GM19397 (cell line): Measurements from ENCODE around the gene WNT11.

ENCODE experiments used
- ATAC-seq: cut with Tn5 transposase; IDR thresholded peaks from one replicate; pipeline ENCODE4 v1.9.1; 2021; ENCODE audit warnings: mild to moderate bottlenecking, moderate library complexity; ENCODE audit not compliant: unreplicated experiment

The WNT11 gene

DNA sequence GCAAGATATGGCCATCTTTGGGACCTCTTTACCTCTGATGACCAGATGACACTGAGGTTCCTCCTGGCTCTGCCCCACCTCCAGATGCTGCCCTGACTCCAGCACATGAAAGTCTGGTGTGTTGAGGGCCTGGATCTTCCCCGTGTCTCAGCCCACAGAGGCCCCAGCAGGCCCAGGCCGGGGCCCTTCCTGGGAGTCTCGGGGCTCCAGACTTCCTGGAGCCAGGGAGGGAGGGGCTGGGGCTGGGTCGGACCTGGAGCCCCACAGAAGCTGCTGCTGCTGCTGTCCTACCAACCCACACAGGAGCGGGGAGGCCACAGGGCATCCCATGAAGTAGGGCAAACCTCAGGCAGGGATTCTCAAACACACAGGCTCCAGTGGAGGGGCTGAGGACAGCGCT, 32.2 kb upstream of the WNT11 start:
- no peak for ATAC-seq

DNA sequence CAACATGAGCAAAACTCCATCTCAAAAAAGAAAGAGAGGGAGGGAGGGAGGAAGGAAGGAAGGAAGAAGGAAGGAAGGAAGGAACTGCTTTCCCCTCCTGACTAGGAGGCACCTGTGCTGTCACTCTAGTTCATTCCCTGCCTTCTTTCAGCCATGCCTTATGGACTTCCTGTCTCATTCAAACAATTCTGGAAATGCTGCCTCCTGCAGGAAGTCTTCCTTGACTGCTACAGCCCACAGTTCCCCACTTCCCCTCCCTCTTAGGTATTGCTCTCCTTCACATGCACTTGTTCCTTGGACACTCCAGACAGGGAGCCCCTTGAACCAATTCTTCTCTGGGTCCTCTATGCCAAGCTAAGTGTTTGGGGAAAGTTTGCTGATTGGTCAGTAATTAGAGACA, 31.6 kb upstream of the WNT11 start:
- ATAC-seq, result no peak

DNA sequence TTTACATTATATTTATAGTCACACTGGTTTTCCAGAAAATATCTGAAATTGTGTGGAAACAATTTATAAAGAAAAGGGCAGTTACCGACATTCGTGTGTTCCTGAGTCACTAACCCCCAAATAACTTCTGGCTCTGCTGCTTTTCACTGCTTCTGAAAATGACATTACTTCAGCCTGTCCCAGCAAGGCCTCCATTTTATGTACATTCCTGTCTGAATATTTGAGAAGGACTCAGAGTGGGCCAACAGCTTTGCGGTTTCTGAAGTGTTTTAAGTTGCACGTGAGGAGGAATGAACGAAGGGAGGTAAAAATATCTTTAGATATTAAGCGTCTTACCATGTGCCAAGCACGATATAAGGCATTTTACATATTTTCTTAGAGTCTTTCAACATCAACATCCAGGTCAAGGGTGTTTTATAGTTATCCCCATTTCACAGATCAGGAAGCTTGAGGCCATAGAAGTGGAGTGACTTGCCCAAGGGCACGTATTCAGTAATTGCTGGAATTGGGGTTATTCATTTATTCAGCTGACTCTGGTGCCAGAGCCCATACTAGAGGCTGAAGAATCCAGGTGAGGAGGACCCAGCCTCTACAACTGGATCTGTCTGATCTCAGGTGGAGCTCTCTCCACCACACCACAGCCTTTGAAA, 30.8 kb upstream of the WNT11 start:
- no peak for ATAC-seq

DNA sequence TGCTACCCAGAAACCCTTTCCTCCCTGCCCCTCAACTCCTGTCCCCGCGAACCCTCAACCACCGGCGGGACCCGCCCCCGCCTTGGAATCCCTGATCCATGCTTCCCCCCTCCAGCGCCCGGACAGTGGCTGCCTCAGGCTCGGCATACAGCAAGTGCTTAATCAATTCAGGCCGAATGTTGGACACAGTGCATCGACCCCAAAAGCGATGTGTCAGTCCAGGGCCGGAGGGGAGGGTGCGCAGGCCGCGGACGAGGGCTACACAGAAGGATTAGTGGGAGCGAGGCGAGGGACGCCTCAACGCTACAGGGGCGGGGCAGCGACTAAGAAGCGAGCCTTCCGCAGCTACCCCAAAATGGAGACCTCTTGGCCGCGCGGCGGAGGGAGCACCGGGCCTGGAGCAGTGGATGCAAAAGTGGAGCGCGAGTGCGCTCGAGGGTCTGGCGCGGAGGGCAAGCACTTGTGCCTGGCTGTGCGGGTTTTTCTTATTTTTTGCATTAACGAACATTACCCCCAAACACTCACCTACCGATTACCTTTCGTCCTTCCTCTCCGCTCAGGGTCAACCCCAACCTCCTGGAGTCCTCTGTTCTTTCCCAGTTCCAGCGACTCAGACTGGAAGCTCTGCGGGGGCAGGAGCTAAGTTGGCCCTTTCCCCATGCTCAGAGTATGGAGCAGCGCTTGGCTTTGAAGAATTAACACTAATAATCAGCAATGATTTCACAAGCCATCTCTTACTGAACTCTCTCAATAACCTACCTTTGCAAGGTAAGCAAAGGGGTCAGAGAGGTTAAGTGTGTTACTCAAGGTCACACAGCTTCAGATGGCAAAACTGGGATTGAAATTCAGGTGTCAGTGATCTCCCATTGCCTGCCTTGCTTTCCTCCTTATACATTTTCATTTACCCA, 30.0 kb upstream of the WNT11 start:
- peak; percentile 11 for ATAC-seq

DNA sequence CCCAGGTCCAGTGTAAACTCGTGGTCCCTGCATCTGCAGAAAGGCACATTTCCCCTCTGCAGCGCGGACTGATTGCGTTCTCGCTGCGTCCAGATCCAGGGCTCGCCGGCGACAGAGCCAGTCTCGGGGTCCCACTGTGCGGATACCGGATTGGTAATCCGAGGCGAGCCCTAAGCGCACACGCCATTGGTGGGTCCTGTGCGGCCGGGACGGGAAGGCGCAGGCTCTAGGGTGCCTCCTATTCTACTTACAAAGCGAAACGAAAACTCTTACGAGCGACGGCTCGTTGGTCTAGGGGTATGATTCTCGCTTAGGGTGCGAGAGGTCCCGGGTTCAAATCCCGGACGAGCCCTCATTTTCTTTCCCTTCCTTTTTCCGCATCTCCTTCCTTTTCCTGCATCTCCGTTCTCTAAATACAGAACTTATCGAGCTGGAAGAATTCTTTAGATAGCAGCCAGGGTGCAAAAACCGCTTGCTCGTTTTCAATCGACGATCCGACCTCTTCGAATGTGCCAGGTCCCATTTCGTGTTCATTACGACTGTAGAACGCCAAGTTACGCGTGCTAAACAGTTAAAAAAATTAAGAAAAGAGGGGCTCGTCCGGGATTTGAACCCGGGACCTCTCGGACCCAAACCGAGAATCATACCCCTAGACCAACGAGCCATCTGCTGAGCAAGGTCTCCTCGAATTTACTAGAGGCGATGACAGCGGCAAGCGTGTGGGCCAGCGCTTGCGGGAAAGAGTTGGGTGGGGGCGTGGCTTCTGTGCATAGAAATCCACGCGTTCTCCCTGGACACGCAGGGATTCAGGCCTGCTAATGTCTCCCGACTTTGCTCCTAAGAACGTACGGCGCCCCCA, 29.2 kb upstream of the WNT11 start:
- peak; percentile 76 for ATAC-seq

DNA sequence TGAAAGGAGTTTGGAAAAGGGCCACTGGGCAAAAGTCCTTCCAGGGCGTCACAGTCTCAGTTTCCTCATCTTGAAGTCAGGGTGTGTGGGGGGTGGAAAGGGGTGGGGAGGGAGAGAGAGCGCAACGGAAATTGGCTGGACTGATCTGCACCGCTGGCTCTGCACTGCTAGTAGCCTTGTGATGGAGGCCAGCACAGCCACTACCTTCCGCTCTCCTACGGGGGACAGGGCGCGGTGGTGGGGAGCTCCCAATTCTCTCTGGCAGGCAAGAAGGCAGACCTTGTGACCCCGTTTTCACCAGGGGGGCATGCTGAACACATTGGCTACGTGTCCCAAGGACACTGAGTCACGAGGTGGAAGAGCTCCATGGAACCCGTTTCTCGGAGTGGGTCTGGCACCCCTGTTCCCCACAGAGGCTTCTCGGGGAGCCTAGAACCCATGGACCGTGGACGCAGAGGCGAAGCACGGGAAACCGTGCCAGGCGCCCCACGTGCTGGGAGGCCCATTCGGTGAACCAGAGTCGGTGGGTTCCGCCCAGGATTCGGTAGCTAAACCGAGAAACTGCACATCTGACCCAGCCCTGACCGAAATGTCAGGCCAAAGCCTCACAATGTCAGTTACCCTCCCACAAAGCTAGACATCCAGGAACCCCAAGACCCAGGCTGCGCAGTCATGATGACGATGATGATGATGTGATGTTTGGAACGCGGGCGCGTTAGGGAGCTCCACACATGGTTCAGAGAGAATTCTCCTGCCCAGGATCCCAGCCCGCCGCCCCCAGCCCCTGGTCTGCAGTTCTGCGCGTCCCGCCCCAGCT, 28.3 kb upstream of the WNT11 start:
- ATAC-seq, result no peak

DNA sequence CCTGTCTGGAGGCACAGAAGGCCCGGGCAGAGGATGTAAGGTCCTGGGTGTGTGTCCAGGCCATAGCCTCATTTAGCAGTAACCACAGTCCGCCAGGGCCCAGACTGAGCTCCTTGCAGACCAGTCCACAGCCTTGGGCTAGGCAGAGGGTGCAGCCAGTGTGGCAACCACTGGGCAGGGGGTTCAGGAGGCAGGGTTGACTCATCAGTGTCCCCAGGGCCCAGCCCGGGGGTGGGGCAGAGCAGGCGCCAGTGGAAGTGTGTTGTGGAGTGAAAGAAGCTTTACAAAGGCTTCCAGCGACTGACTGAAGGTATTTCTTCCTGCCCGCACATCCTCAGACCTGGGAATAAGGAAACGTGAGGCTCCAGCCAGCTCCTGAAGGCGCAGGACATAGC, 27.7 kb upstream of the WNT11 start:
- no peak for ATAC-seq

DNA sequence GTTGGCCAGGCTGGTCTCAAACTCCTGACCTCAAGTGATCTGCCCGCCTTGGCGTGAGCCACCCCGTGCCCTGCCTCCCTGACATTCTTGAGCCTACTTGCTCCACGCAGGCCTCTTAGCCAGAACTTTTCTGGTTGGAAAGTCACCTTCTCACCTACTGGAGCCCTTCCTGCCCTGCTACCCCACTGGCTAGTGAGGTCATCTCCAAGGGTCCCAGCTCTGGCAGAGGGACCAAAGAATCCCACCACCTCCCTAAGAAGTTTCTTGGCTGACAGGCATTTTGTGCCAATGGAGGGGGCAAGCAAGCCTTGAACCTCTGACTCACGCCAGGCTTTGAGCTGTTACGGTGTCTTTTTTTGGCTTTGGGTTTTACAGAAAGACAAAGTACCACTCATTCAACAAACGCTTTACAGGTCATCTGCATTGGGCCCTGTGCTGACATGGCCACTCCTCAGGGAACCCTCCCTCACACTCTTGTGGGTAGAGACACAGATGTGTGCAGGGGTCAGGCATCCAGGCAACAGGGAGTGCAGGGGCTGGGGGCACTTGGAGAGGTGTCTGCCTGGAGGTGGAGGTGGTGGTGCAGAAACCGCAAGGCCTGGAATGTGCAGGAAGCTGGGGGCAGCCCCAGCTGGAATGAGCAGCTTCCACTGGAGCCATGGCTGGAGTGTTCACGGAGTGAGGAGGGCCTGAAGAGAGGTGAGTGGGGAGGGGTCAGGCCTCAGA, 27.1 kb upstream of the WNT11 start:
- no peak for ATAC-seq

DNA sequence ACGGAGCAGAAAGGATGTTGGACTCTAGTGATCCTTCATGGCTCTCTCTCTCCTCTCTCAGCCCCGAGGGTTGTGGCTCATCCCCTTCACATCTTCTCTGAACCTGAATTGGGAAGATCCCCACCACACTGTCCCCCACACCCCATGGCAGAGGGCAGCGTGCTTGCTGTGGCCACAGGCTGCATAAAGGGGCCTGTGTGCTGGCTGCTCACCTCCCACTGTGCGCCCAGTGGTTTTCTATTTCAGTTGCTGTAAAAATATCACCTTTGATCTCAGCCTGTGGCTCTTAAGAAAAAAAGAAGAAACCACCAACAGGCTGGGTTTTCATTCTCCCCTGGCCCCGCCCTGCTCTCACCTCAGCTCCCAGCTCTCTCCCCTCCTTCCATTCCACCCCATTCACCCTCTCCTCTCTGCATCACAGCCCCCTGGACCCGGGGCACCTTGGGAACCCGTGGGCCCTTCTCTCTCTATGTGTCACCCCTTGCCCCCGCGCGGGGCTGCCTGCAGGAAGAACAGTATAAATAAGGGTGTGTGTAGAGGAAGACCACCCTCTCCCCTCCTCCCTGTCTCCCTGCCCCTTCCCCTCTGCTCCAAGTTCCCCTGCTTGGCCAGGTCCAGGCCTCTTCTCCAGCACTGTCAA, 25.8 kb upstream of the WNT11 start:
- ATAC-seq, result no peak

DNA sequence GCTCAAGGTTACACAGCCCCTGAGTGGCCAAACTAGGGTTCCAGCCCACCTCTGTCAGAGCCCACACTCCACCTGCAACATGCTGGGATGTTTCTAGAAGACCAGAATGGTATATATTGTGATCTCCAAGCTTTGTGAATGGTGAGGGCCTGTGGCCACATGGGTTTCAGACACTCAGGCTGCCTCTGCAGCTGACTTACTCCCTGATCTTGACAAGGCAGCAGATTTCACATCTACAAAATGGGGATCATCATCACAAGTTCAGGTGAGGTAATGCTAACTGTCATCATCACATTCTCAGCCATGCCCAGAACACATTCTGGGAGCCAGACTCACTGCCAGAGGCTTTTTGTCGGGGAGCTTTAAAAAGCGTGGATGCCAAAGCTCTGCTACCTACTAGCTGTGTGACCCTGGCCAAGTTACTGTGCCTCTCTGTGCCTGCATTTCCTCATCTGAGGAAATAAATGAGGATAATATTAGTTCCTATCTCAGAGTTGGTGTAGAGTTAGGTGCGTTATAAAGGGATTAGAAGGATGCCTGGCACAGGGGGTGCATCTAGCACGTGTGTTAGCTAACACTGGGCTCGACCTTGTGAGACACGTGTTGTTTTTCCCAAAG, 24.9 kb upstream of the WNT11 start:
- ATAC-seq, result no peak

DNA sequence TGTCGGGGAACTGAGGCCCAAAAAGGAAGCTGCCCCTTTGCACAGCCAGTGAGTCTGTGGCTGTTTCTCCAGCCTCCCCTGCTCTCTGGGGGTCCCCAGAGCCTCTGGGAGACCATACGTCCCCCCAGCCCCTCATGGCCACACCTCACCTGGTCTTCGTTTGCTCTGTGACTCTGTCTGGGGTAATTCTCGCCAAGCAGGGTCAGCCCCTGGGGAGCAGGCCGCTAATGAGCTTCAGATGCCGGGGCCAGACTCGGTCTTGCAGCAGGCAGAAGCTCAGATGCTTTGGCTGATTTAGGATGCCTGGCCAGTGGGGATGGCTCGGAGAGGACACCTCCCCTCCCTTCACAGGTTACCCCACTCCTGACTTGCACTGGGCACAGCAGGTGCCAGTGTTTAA, 24.1 kb upstream of the WNT11 start:
- ATAC-seq, result no peak

DNA sequence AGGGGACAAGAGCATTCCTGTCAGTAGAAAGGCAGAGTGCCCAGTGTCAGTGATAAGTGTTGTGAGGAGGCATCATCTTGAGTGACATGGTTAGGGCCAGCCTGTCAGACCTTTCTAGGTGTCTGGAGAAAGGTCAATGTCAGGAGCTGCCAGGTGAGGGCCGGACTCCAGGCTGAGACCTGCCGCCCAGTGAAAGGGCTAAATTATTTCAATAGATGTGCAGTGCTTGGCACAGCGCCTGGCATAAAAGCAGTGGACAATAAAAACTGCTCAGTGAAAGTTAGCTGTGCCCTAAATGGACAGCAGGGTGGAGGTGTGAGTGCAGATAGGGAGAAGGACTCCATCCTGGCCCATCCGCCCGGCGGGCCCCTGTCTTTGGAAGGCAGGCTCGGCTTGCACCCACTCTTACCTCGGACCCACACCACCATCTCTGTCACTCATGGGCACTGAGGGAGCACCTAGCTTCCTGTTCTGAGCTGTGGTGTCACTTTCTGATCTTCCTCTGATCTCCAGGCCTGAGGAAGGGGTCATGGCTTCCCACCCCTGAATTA, 23.5 kb upstream of the WNT11 start:
- no peak for ATAC-seq

DNA sequence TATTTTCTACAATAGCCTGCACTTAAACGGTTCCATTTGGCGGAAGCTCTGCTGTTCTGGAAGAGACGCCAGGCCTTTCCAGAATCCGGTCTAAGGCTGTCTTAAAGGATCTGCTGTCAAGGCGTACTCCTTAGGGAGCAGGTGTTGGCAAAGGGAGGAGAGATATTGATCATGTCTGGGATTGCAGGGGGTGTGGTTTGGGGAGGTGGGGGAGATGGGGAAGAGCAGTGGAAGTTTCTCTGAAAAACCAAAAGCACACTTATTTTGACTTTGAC, 22.5 kb upstream of the WNT11 start:
- no peak for ATAC-seq

DNA sequence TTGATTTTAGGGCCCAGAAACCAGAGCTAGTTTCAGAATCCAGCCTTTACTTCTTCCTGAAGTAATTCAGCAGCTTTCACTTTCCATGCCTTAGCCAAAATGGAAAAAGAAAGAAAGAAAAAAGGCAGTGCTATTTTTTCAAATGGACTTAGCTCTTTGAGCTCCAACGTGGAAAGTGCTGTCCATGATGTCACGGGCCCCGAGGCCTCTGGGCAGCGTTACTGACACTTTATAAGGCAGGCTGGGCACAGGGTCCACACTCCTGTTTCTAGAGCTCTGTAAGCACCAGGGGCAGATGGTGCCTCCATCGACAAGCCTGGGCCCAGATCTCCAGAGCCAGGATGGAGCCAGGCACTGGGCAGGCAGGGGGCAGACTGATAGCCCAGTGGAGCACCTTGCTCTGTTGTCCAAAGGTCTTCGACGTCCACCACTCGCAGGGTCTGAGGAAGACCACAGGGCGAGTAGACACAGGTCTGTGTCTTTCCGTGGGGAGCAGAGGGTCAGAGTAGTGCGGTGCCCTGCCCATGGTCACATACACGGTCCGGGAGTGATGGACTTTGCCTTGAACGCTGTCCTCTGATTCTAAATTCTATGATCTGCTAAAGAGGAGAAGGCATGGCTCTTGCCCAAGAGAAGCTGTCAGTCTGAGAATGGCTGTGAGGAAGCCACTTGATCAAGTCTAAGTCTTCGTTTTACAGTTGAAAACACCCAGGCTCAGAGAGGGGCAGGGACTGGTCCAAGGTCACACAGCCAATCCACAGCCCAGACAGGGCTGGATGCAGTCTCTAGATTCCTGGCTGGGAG, 22.0 kb upstream of the WNT11 start:
- no peak for ATAC-seq

DNA sequence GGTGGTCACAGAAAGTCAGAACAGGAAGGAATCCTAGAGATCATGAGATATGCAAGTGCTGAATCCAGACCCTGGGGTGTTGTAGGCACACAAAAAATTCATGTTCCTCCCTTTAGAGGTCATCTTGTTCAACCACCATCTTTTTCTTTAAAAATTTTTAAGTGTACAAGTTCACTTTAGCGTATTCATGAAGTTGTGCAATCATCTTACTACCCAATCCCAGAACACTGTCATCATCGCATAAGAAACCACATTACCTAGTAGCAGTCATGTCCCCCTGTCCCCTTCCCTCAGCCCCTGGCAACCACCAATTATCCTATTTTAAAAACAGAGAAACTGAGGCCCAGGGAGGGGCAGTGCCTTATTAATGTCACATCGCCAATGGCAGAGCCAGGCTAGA, 20.3 kb upstream of the WNT11 start:
- ATAC-seq, result no peak

DNA sequence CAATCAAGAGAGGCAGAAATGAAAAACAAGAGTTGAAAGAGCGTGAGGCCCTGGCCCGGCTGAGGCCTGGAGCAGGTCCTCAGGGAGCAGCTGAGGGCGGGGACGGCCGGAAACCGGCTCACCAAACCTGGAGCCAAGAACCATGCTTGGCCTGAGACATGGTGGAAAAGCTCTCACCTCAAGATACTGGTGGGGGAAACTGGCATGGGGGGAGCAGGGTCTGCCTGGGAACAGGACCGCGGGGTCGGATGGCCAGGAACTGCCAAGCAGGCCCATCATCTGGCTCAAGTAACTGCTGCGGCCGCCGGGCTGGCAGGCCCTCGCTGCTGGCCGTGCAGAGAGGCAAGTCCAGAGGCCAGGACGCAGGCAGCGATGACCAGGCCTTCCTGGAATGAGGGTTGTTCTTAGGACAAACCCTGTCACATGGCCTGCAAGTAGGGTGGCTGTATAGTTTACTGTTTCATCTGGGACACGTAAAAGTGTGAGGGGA, 18.9 kb upstream of the WNT11 start:
- no peak for ATAC-seq

DNA sequence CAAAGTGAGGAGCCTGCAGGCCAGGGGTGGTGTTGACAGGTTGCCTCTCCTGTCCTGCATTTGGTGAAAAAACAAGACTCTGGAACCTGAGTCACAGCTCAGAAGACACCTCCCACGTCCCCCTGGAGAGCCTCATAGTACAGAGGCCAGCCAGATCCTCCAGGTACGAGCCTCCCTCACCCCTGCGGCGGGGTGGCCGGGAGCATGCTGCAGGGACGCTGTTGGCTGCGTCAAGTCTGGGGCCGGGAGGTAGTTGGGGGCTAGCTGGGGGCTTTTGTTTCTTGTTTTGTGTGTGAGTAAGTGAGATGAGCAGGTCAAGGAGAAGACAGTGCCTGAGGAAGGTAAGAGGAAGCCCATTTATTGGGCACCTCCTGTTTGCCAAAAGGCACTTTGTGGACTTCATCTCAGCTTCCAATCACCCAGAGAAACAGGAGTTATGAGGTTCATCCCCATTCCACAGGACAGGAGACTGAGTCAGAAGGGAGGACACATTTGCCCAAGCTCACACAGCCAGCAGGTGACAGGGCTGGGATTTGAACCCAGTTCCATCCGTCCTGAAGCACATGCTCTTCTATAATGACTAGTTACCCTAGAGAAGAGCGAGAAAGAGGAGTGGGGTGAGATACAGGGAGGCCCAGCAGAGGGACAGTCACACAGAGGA, 18.3 kb upstream of the WNT11 start:
- ATAC-seq, result no peak

DNA sequence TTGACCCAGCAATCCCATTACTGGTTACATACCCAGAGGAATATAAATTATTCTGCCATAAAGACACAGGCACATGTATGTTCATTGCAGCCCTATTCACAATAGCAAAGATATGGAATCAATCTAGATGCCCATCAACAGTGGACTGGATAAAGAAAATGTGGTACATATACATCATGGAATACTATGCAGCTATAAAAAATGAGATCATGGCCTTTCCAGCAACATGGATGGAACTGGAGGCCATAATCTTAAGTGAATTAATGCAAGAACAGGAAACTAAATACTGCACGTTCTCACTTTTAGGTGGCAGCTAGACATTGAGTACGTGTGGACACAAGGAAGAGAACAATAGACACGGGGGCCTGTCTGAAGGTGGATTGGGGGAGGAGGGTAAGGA, 15.1 kb upstream of the WNT11 start:
- ATAC-seq, result no peak
